K562 (cell line): Measurements from ENCODE around the gene FANK1. TPM values are rescaled to one million over a fixed set of nuclear protein-coding genes. Genes with fewer than 3 reads are reported as not detected.

Experiments
- ATAC-seq: fragments of 200-7000 bp; cut with Tn5 transposase; 3 replicates; pipeline ENCODE4 v1.9.1; 2020; ENCODE audit warnings: moderate library complexity
- BruUV-seq: library from RNA; stranded (reverse); fragments of 400-500 nt; replicated peaks from 2 replicates; lab custom pipeline; 2021; lab: Mats Ljungman, UMichigan
- CTCF ChIA-PET: fragments of 300-600 bp; formaldehyde crosslinking; extraction: SDS; loops from one replicate; lab custom pipeline; 2021; ENCODE audit warnings: low intra/inter-chr PET ratio; lab: Yijun Ruan, JAX
- POLR2A ChIA-PET: fragments of 300-600, 350-650 bp; sonication (Branson Sonifier 250); formaldehyde crosslinking; extraction: SDS; loops from one replicate; lab custom pipeline; 2021; ENCODE audit warnings: antibody characterized with exemption, inconsistent platforms; lab: Yijun Ruan, JAX
- DNase-seq, 4 experiments: peaks; one replicate each; pipeline versions ENCODE4 v3.0.0 to v3.0.0-alpha.2; 2011 to 2018; ENCODE audit warnings: low spot score in 3 of 4, mixed read lengths in 3 of 4; ENCODE audit errors: extremely low read depth in 1 of 4
- FAIRE-seq: peaks from 2 replicates; lab custom pipeline; 2011; peaks lifted over from hg19 to GRCh38; lab: Jason Lieb, UNC
- H2AFZ ChIP-seq: 2 replicates; pipeline ENCODE4 v1.6.0; 2011; ENCODE audit warnings: low read depth, low read length, control low read depth, inconsistent platforms
- H3K27ac ChIP-seq: fragments of 200-600 bp; 3 replicates; pipeline ENCODE4 v1.8.0; 2011; ENCODE audit warnings: low read depth, mild to moderate bottlenecking, control low read depth, inconsistent platforms, low read length, moderate library complexity, mixed read lengths; ENCODE audit errors: extremely low read depth
- H3K27me3 ChIP-seq, 2 experiments: fragments of 300-600 bp in 1 of 2; 2 replicates in 1 of 2; 3 replicates in 1 of 2; pipeline versions ENCODE4 v1.6.0 to v1.8.0; 2011; ENCODE audit warnings: inconsistent platforms in 2 of 2, low read length in 2 of 2, mild to moderate bottlenecking in 1 of 2, mixed read lengths in 1 of 2, moderate library complexity in 1 of 2; ENCODE audit not compliant: control insufficient read depth in 2 of 2, insufficient read depth in 2 of 2
- H3K36me3 ChIP-seq: fragments of 300-600 bp; 3 replicates; pipeline ENCODE4 v1.8.0; 2011; ENCODE audit warnings: mild to moderate bottlenecking, low read length, inconsistent platforms; ENCODE audit not compliant: control insufficient read depth, insufficient read depth
- H3K4me1 ChIP-seq, 2 experiments: fragments of 200-600 bp in 1 of 2; replicated peaks in 1 of 2; 2 replicates in 1 of 2; 3 replicates in 1 of 2; pipeline versions ENCODE4 v1.5.1 to v1.8.0; 2011; ENCODE audit warnings: inconsistent platforms in 2 of 2, low read length in 2 of 2, mild to moderate bottlenecking in 1 of 2, mixed read lengths in 1 of 2, moderate library complexity in 1 of 2; ENCODE audit not compliant: control insufficient read depth in 2 of 2, insufficient read depth in 2 of 2
- H3K4me2 ChIP-seq: 2 replicates; pipeline ENCODE4 v1.6.1; 2011; ENCODE audit warnings: low read length, control low read depth, inconsistent platforms, mixed read lengths; ENCODE audit not compliant: insufficient read depth
- H3K4me3 ChIP-seq: fragments of 200-600 bp; sonication (generic), shearing (Covaris generic); 2 replicates; pipeline ENCODE4 v1.5.1; 2016; ENCODE audit warnings: control low read depth, inconsistent platforms
- H3K79me2 ChIP-seq: fragments of 200-600 bp; 3 replicates; pipeline ENCODE4 v1.8.0; 2011; ENCODE audit warnings: low read length, inconsistent platforms; ENCODE audit not compliant: control insufficient read depth, insufficient read depth
- H3K9ac ChIP-seq, 2 experiments: 2 replicates each; pipeline versions ENCODE4 v1.6.0 to v1.6.1; 2011; ENCODE audit warnings: low read depth in 2 of 2, low read length in 2 of 2, control low read depth in 1 of 2, inconsistent platforms in 1 of 2, mild to moderate bottlenecking in 1 of 2, mixed read lengths in 1 of 2; ENCODE audit not compliant: insufficient read depth in 1 of 2
- H3K9me1 ChIP-seq: one replicate; pipeline ENCODE4 v1.6.0; 2011; ENCODE audit warnings: inconsistent platforms, mild to moderate bottlenecking, low read length, moderate library complexity; ENCODE audit not compliant: control insufficient read depth, insufficient read depth
- H3K9me3 ChIP-seq: replicated peaks from 2 replicates; pipeline ENCODE4 v1.5.1; 2011; ENCODE audit warnings: low read depth, low read length, inconsistent platforms; ENCODE audit not compliant: control insufficient read depth, insufficient read depth
- H4K20me1 ChIP-seq: replicated peaks from 2 replicates; pipeline ENCODE4 v1.6.1; 2011; ENCODE audit warnings: low read length, inconsistent platforms, mixed read lengths; ENCODE audit not compliant: control insufficient read depth, insufficient read depth
- BACH1 ChIP-seq: fragments of 200-800 bp; sonication (Bioruptor generic); IDR thresholded peaks from 2 replicates; pipeline ENCODE4 v1.6.1; 2016; ENCODE audit warnings: missing genetic modification characterization, missing compliant biosample characterization
- C11orf30 ChIP-seq: fragments of 450-650 bp; IDR thresholded peaks from 2 replicates; pipeline ENCODE4 v1.6.1; 2016; ENCODE audit warnings: low read depth, mild to moderate bottlenecking
- DPF2 ChIP-seq: fragments of 450-650 bp; IDR thresholded peaks from 2 replicates; pipeline ENCODE4 v1.6.1; 2016
- EWSR1 ChIP-seq: fragments of 450-650 bp; IDR thresholded peaks from 2 replicates; pipeline ENCODE4 v1.6.1; 2018; ENCODE audit warnings: borderline replicate concordance, mild to moderate bottlenecking, low read depth, moderate library complexity; ENCODE audit not compliant: partially characterized antibody
- HNRNPL ChIP-seq: fragments of 200-400 bp; formaldehyde crosslinking; IDR thresholded peaks from 2 replicates; pipeline ENCODE4 v1.6.1; 2017; ENCODE audit warnings: low read depth, mild to moderate bottlenecking, low read length
- JUN ChIP-seq, 2 experiments: sonication (generic) in 1 of 2; formaldehyde crosslinking in 1 of 2; IDR thresholded peaks; 2 replicates each; pipeline versions ENCODE4 v1.6.1 to v1.8.0; 2012 to 2022; ENCODE audit warnings: borderline replicate concordance in 2 of 2, mild to moderate bottlenecking in 2 of 2, improper control_type of control experiment in 1 of 2, low read depth in 1 of 2, low read length in 1 of 2, missing genetic modification reagents in 1 of 2
- LEF1 ChIP-seq: fragments of 450-650 bp; IDR thresholded peaks from 2 replicates; pipeline ENCODE4 v1.6.1; 2016; ENCODE audit warnings: mild to moderate bottlenecking
- POLR2H ChIP-seq: IDR thresholded peaks from 2 replicates; pipeline ENCODE4 v1.6.1; 2016; ENCODE audit warnings: missing genetic modification characterization, low read depth, mild to moderate bottlenecking, control low read depth, missing compliant biosample characterization, moderate library complexity
- PTBP1 ChIP-seq: fragments of 200-400 bp; formaldehyde crosslinking; IDR thresholded peaks from 2 replicates; pipeline ENCODE4 v1.6.1; 2017; ENCODE audit warnings: low read depth, low read length
- SPI1 ChIP-seq: IDR thresholded peaks from 2 replicates; pipeline ENCODE4 v1.6.1; 2011; ENCODE audit warnings: low read depth, low read length, control low read depth, borderline replicate concordance
- TRIM25 ChIP-seq: fragments of 450-650 bp; IDR thresholded peaks from 2 replicates; pipeline ENCODE4 v1.7.0; 2016; ENCODE audit warnings: borderline replicate concordance
- U2AF2 ChIP-seq: fragments of 200-400 bp; formaldehyde crosslinking; optimal IDR thresholded peaks from 2 replicates; pipeline ENCODE3; 2017; ENCODE audit warnings: low read depth, mild to moderate bottlenecking, low read length
- ZNF133 ChIP-seq: fragments of 250-450 bp; sonication (Bioruptor Pico); IDR thresholded peaks from 2 replicates; pipeline ENCODE4 v1.4.0; 2020; ENCODE audit warnings: mild to moderate bottlenecking
- ZNF583 ChIP-seq: fragments of 250-450 bp; sonication (Bioruptor Pico); IDR thresholded peaks from 2 replicates; pipeline ENCODE4 v1.4.0; 2020
- WGBS: fragments of 100-300 bp; shearing (Covaris generic); methylation state at CpG from one replicate; pipeline ENCODE4 v1.1.6; 2016; ENCODE audit warnings: low coverage, mixed read lengths; ENCODE audit not compliant: insufficient coverage; ENCODE audit errors: missing lambda C conversion rate; 5-methylcytosine and 5-hydroxymethylcytosine counted together
- in situ Hi-C: fragments of 300-500 bp; cut with MboI; formaldehyde crosslinking; loops from 4 replicates; pipeline ENCODE4 v1.15.0; 2018; ENCODE audit warnings: inconsistent platforms, mixed read lengths
- intact Hi-C: fragments of 100-400 bp; cut with micrococcal nuclease; formaldehyde crosslinking; loops from 2 replicates; pipeline ENCODE4 v1.14.2; 2022
- polyA plus RNA-seq, 8 experiments: library from polyadenylated mRNA; depleted of rRNA in 4 of 8; stranded (reverse) in 5 of 8; unstranded in 3 of 8; fragments of >200 nt; fragmentation: Nextera tagmentation in 2 of 8; fragmentation: Illumina TruSeq in 1 of 8; extraction: Ambion mirVana in 2 of 8; extraction: Trizol in 1 of 8; gene quantifications; 2 replicates each; pipeline versions ENCODE4 v1.2.1 to v1.2.3, GENCODE V29; 2011 to 2014; ENCODE audit warnings: inconsistent platforms in 1 of 8, missing spikeins in 1 of 8
- total RNA-seq, 7 experiments: library from RNA; depleted of rRNA in 6 of 7; stranded (reverse); fragments of >200 nt in 6 of 7; fragmentation: Illumina TruSeq in 2 of 7; extraction: Trizol in 2 of 7; gene quantifications; 2 replicates each; pipeline versions ENCODE4 v1.2.1 to v1.2.3, GENCODE V29; 2011 to 2021; ENCODE audit warnings: low replicate concordance in 1 of 7
- TF ChIP-seq, protein P1 (sequence below): sonication (generic); formaldehyde crosslinking; IDR thresholded peaks from 2 replicates; pipeline ENCODE4 v1.8.0; 2022; ENCODE audit warnings: mild to moderate bottlenecking, missing genetic modification reagents
- TF ChIP-seq, protein P2 (sequence below): IDR thresholded peaks from 2 replicates; pipeline ENCODE4 v1.6.1; 2014; ENCODE audit warnings: antibody characterized with exemption

FANK1 gene
- total and polyA plus RNA-seq, 9 of the 15 experiments (the other 6 are each of a cell fraction or from before 2014, with no cell fraction given): 0.11 to 2.3 (median 0.51) TPM; not detected in 1

DNA sequence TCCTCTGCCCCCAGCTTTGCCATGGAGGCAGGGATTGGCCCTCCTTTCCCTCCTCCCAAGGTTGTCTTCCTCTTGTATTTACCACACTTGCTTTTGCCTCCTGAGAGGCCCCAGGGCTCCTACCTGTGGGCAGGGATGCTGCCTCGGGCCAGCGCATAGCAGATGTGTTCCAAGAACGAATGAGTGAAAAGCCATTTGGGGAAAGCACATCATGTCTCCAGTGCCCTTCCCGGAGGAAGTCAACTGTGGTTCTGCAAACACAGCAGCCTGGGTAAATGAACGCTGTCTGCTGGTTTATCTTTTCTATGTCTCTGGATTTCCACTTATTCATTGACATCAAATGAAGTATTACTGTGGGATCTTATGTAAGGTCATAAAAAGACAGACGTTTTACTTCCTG lies 161.7 kb downstream of the FANK1 start:
- CTCF ChIA-PET: no interaction called here
- H3K4me3 ChIP-seq: no peak overlapping the region
- TF ChIP-seq ZNF583 (CRISPR knock-in tag): no peak
- no peak for TF ChIP-seq BACH1
- no peak for TF ChIP-seq JUN (IDR thresholded peaks at IDR 0.05; ENCODE audit: borderline replicate concordance, low read depth, low read length)
- no peak for TF ChIP-seq JUN (CRISPR knock-in tag; IDR thresholded peaks at IDR 0.05; ENCODE audit: borderline replicate concordance)
- TF ChIP-seq C11orf30: no peak
- TF ChIP-seq EWSR1: no peak
- no peak for TF ChIP-seq LEF1
- TF ChIP-seq, protein P1, sequence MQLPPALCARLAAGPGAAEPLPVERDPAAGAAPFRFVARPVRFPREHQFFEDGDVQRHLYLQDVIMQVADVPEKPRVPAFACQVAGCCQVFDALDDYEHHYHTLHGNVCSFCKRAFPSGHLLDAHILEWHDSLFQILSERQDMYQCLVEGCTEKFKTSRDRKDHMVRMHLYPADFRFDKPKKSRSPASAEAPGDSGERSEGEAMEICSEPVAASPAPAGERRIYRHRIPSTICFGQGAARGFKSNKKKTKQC: no peak
- TF ChIP-seq TRIM25: no peak
- TF ChIP-seq SPI1: no peak
- no peak for TF ChIP-seq U2AF2
- TF ChIP-seq, protein P2, sequence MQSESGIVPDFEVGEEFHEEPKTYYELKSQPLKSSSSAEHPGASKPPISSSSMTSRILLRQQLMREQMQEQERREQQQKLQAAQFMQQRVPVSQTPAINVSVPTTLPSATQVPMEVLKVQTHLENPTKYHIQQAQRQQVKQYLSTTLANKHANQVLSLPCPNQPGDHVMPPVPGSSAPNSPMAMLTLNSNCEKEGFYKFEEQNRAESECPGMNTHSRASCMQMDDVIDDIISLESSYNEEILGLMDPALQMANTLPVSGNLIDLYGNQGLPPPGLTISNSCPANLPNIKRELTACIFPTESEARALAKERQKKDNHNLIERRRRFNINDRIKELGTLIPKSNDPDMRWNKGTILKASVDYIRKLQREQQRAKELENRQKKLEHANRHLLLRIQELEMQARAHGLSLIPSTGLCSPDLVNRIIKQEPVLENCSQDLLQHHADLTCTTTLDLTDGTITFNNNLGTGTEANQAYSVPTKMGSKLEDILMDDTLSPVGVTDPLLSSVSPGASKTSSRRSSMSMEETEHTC: no peak
- no peak for TF ChIP-seq PTBP1
- no peak for TF ChIP-seq HNRNPL
- TF ChIP-seq DPF2: no peak
- TF ChIP-seq POLR2H (tag): no peak
- no peak for TF ChIP-seq ZNF133 (CRISPR knock-in tag)
- BruUV-seq: no TSS peak
- H3K79me2 ChIP-seq: no peaks in the 10 kb centered on the region
- no peaks in the 10 kb centered on the region for H3K9me3 ChIP-seq
- H3K27me3 ChIP-seq: peaks cover 0 to 23% of the 10 kb centered on the region in 2 experiments; a peak in 2 of 5 replicates
- no peak overlapping the region for H2AFZ ChIP-seq
- no peak overlapping the region for H3K27ac ChIP-seq
- H3K9ac ChIP-seq: no peak overlapping the region
- ATAC-seq (no peak), DNase-seq (no peak), FAIRE-seq (no peak)
- WGBS: 8% methylated on average over 6 of the region's 6 CpGs
- intact Hi-C loops (no loop called here), in situ Hi-C loops (no loop called here)
- H4K20me1 ChIP-seq: no peaks in the 10 kb centered on the region; the same call in 1 of the 2 replicates
- H3K9me1 ChIP-seq: no peaks in the 10 kb centered on the region
- no peaks in the 10 kb centered on the region for H3K4me1 ChIP-seq
- H3K36me3 ChIP-seq: no peaks in the 10 kb centered on the region
- no peak overlapping the region for H3K4me2 ChIP-seq
- POLR2A ChIA-PET: interaction anchor here (0.6 kb wide), 1 partner anchor 176 kb away, joined by 3 read pairs; no protein-coding TSS in a partner anchor
